Measurements from ENCODE around the gene CACNA1F.

Gene CACNA1F

GRCh38 chrX:49227726-49228125 is 5.4 kb downstream of the CACNA1F start:
- FAIRE-seq = no peak

GRCh38 chrX:49226946-49227345 is 6.2 kb downstream of the CACNA1F start:
- FAIRE-seq = no peak

GRCh38 chrX:49225858-49226257 is 7.3 kb downstream of the CACNA1F start:
- FAIRE-seq = no peak

- FAIRE-seq = no peak
Observed at GRCh38 chrX:49221868-49222267, 11.3 kb downstream of the CACNA1F start.

- FAIRE-seq = no peak
Observed at GRCh38 chrX:49220100-49220499, 13.0 kb downstream of the CACNA1F start.

- FAIRE-seq = no peak
Observed at GRCh38 chrX:49214996-49215526, 18.1 kb downstream of the CACNA1F start.

GRCh38 chrX:49214416-49214815 is 18.7 kb downstream of the CACNA1F start:
- no peak for FAIRE-seq

GRCh38 chrX:49212861-49213260 is 20.3 kb downstream of the CACNA1F start:
- no peak for FAIRE-seq

GRCh38 chrX:49212209-49212608 is 20.9 kb downstream of the CACNA1F start:
- no peak for FAIRE-seq

- no peak for FAIRE-seq
Observed at GRCh38 chrX:49211074-49211473, 22.1 kb downstream of the CACNA1F start.

- FAIRE-seq = no peak
Observed at GRCh38 chrX:49210406-49210805, 22.7 kb downstream of the CACNA1F start.

- no peak for FAIRE-seq
Observed at GRCh38 chrX:49209434-49210251, 23.5 kb downstream of the CACNA1F start.

GRCh38 chrX:49208399-49208798 is 24.7 kb downstream of the CACNA1F start:
- FAIRE-seq = no peak

GRCh38 chrX:49206543-49206942 is 26.6 kb downstream of the CACNA1F start:
- FAIRE-seq = no peak

- FAIRE-seq = no peak
Observed at GRCh38 chrX:49205443-49205842, 27.7 kb downstream of the CACNA1F start.

GRCh38 chrX:49204709-49205108 is 28.4 kb downstream of the CACNA1F start:
- FAIRE-seq = no peak

GRCh38 chrX:49204017-49204416 is 29.1 kb downstream of the CACNA1F start:
- FAIRE-seq = no peak

GRCh38 chrX:49203536-49203935 is 29.6 kb downstream of the CACNA1F start:
- no peak for FAIRE-seq

GRCh38 chrX:49202022-49202421 is 31.1 kb downstream of the CACNA1F start:
- no peak for FAIRE-seq

- no peak for FAIRE-seq
Observed at GRCh38 chrX:49199906-49200771, 33.0 kb downstream of the CACNA1F start, which contains the start of gene SYP. Gene SYP (minus strand): TSS chrX:49200193. CDS start chrX:49200186, 7 bp downstream.

- no peak for FAIRE-seq
Observed at GRCh38 chrX:49199315-49199595, 33.9 kb downstream of the CACNA1F start.

- no peak for FAIRE-seq
Observed at GRCh38 chrX:49198540-49199314, 34.4 kb downstream of the CACNA1F start.

GRCh38 chrX:49197543-49198087 is 35.5 kb downstream of the CACNA1F start:
- no peak for FAIRE-seq
